Measurements from ENCODE around the gene HS6ST3.
A peak's percentile ranks its signal among the peaks of the same experiment; 100 is the strongest.

The HS6ST3 gene

GRCh38 chr13:96080676-96081075 lies 9.2 kb upstream of the HS6ST3 start:
- TF ChIP-seq CTCF (IDR thresholded peaks at IDR 0.05; ENCODE audit: low read depth, low read length, missing control alignments): no peak
- H3K4me3 ChIP-seq (replicated peaks; ENCODE audit: low read depth, low read length): no peak overlapping the region
- no peak for DNase-seq (ENCODE audit: extremely low read depth, low read depth)

- no peak for TF ChIP-seq CTCF (IDR thresholded peaks at IDR 0.05; ENCODE audit: low read depth, low read length, missing control alignments)
- no peak overlapping the region for H3K4me3 ChIP-seq (replicated peaks; ENCODE audit: low read depth, low read length)
- no peak for DNase-seq (ENCODE audit: extremely low read depth, low read depth)
Measured at GRCh38 chr13:96081888-96082287, 8.0 kb upstream of the HS6ST3 start.

- no peak for TF ChIP-seq CTCF (IDR thresholded peaks at IDR 0.05; ENCODE audit: low read depth, low read length, missing control alignments)
- H3K4me3 ChIP-seq (replicated peaks; ENCODE audit: low read depth, low read length): no peak overlapping the region
- no peak for DNase-seq (ENCODE audit: extremely low read depth, low read depth)
Measured at GRCh38 chr13:96082640-96083039, 7.3 kb upstream of the HS6ST3 start.

GRCh38 chr13:96086736-96087135 lies 3.2 kb upstream of the HS6ST3 start:
- no peak for TF ChIP-seq CTCF (IDR thresholded peaks at IDR 0.05; ENCODE audit: low read depth, low read length, missing control alignments)
- no peak for DNase-seq (ENCODE audit: extremely low read depth, low read depth)
- H3K4me3 ChIP-seq (replicated peaks; ENCODE audit: low read depth, low read length): no peak overlapping the region

GRCh38 chr13:96089139-96089538 lies 768 bp upstream of the HS6ST3 start:
- H3K4me3 ChIP-seq (replicated peaks; ENCODE audit: low read depth, low read length): no peak overlapping the region
- no peak for TF ChIP-seq CTCF (IDR thresholded peaks at IDR 0.05; ENCODE audit: low read depth, low read length, missing control alignments)
- no peak for DNase-seq (ENCODE audit: extremely low read depth, low read depth)

GRCh38 chr13:96090240-96091101 lies 564 bp downstream of the HS6ST3 start:
- no peak for DNase-seq (ENCODE audit: extremely low read depth, low read depth)
- TF ChIP-seq CTCF (IDR thresholded peaks at IDR 0.05; ENCODE audit: low read depth, low read length, missing control alignments): no peak
- peak overlapping the region; percentile 30 for H3K4me3 ChIP-seq (replicated peaks; ENCODE audit: low read depth, low read length)
